Measurements from ENCODE around the gene ABLIM2. TPM values are rescaled to one million over a fixed set of nuclear protein-coding genes. Genes with fewer than 3 reads are reported as not detected.

The ABLIM2 gene
- total RNA-seq, 3 donors from 2014 or later (not counting 1 experiment from before 2014, with no cell fraction given): 0.71 to 2.8 (median 1.3) TPM

DNA sequence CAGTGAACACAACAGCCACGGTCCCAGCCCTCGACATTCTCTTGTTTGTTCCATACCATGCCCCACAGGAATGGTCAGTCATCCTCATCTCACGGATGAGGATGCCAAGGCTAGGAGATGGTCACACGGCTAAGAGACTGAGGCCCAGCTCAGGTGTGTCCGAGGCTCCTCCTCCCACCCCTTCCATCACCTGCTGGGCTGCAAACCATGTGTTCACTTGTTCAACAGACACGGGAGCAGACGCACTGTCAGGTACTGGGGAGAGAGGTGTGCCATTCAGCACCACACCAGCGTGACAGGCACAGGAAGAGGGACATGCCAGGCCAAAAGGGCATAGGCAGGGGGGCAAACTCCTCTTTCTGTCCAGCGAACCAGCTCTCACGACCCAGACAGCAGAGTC lies 45.9 kb downstream of the ABLIM2 start:
- no peaks in the 10 kb centered on the region for H3K27me3 ChIP-seq (ENCODE audit: control insufficient read depth, insufficient read depth, low read length)
- H3K27ac Mint-ChIP-seq: no peak overlapping the region
- H3K4me1 Mint-ChIP-seq: peaks cover 13 to 19% of the 10 kb centered on the region in 2 donors
- no peaks in the 10 kb centered on the region for H3K36me3 Mint-ChIP-seq
- H3K9me3 ChIP-seq (ENCODE audit: control insufficient read depth, insufficient read depth, low read length): no peaks in the 10 kb centered on the region
- H3K4me1 ChIP-seq (ENCODE audit: control insufficient read depth, insufficient read depth, low read length): peaks cover 7% of the 10 kb centered on the region
- intact Hi-C loops (cut with micrococcal nuclease): no loop called here
- WGBS (ENCODE audit: insufficient coverage): 77% methylated on average over 10 of the region's 10 CpGs
- H3K27me3 Mint-ChIP-seq (ENCODE audit: low read depth in 2 of 2): peaks cover 7 to 10% of the 10 kb centered on the region in 2 donors
- TF ChIP-seq, protein P1, sequence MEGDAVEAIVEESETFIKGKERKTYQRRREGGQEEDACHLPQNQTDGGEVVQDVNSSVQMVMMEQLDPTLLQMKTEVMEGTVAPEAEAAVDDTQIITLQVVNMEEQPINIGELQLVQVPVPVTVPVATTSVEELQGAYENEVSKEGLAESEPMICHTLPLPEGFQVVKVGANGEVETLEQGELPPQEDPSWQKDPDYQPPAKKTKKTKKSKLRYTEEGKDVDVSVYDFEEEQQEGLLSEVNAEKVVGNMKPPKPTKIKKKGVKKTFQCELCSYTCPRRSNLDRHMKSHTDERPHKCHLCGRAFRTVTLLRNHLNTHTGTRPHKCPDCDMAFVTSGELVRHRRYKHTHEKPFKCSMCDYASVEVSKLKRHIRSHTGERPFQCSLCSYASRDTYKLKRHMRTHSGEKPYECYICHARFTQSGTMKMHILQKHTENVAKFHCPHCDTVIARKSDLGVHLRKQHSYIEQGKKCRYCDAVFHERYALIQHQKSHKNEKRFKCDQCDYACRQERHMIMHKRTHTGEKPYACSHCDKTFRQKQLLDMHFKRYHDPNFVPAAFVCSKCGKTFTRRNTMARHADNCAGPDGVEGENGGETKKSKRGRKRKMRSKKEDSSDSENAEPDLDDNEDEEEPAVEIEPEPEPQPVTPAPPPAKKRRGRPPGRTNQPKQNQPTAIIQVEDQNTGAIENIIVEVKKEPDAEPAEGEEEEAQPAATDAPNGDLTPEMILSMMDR (IDR thresholded peaks at IDR 0.05): no peak
- DNase-seq (no peak), ATAC-seq (no peak)
- H3K4me3 Mint-ChIP-seq: no peak overlapping the region
- H3K4me3 ChIP-seq (ENCODE audit: low read length): no peak overlapping the region
- no peaks in the 10 kb centered on the region for H3K36me3 ChIP-seq (ENCODE audit: control insufficient read depth, insufficient read depth, low read length)
- no peak overlapping the region for H3K27ac ChIP-seq (ENCODE audit: low read length)
- no peaks in the 10 kb centered on the region for H3K9me3 Mint-ChIP-seq

DNA sequence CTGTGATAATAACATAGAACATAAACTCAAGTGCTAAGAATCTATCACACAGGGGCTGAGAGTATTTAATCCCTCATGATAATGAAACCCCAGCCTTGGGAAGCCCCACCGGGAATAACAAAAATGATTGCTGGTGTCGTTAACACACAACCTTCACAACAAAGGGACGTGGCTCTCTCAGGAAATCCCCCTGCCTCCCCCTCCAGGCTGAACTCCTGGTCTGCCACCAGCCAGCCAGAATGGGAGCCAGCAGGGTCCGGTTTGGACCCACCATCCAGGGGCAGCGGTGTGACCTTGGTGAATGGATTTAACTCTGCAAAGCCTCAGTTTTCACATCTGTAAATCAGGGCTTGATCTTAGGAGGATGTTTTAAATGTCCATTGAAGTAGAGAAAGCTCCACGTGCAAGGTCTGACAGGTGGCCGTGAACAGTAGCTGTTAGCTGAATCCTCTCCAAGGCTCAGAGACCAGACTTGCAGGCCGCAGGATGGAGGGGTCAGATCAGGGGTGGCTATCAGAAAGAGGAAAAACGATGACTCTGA lies 46.5 kb downstream of the ABLIM2 start:
- peaks cover 7% of the 10 kb centered on the region for H3K4me1 ChIP-seq (ENCODE audit: control insufficient read depth, insufficient read depth, low read length)
- TF ChIP-seq, protein P1 (IDR thresholded peaks at IDR 0.05): no peak
- ATAC-seq (no peak), DNase-seq (no peak)
- no peaks in the 10 kb centered on the region for H3K27me3 ChIP-seq (ENCODE audit: control insufficient read depth, insufficient read depth, low read length)
- Mint-ChIP-seq H3K27ac (no peak overlapping the region), H3K4me3 (no peak overlapping the region), H3K9me3 (no peaks in the 10 kb centered on the region), H3K36me3 (no peaks in the 10 kb centered on the region), H3K4me1 (peaks cover 7 to 14% of the 10 kb centered on the region in 2 donors), H3K27me3 (ENCODE audit: low read depth in 2 of 2) (peaks cover 7 to 13% of the 10 kb centered on the region in 2 donors)
- H3K27ac ChIP-seq (ENCODE audit: low read length): no peak overlapping the region
- intact Hi-C loops (cut with micrococcal nuclease): no loop called here
- H3K4me3 ChIP-seq (ENCODE audit: low read length): no peak overlapping the region
- no peaks in the 10 kb centered on the region for H3K9me3 ChIP-seq (ENCODE audit: control insufficient read depth, insufficient read depth, low read length)
- WGBS (ENCODE audit: insufficient coverage): 66% methylated on average over 9 of the region's 9 CpGs
- no peaks in the 10 kb centered on the region for H3K36me3 ChIP-seq (ENCODE audit: control insufficient read depth, insufficient read depth, low read length)

DNA sequence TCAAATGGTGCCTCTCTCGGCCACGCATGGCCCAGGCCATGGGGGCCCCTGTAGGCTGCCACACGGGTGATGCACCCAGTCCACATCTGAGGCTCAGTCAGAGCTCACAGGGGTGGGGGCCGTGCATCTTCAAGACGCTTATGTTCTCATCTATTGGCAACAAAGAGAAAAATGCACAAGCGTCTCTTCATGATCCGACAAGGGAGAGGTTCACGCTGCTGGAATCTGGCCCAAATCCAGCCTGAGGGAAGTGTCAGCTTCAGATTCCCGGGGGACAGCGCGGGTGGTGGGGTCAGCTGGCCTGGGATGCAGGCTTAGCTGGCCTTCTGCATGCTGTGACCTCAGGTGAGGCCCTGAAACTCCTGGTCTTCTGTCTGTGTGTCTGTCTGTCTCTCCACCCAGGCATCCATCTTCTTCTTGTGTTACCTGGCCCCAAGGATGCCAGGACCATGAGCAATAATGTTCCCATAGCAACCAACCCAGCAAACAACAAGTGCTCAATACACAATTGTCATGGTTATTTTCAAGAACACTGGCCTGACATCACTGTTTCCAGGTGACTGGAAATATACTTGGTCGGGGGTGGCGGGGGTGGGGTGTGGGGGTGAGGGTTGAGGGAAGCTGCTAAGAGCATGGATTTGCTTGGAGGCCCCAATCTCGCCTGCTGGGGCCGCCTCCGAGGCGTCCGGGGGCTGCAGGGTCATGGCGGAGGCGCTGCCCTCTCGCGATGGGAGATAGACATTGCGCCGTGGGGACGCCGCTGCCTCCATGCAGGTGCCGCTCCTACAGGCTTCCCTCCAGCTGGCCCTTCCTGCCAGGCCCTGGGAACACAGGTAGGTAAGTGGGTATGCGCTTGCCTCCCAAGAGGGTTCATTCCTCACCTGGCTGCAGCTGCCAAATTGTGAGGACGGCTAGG lies 48.3 kb downstream of the ABLIM2 start:
- no peak for DNase-seq

More for the DNA sequence above, 48.3 kb downstream of the ABLIM2 start:
- ATAC-seq: no peak
- Histone ChIP-seq H3K27me3 (ENCODE audit: control insufficient read depth, insufficient read depth, low read length) (no peaks in the 10 kb centered on the region), H3K4me1 (ENCODE audit: control insufficient read depth, insufficient read depth, low read length) (no peaks in the 10 kb centered on the region), H3K27ac (ENCODE audit: low read length) (no peak overlapping the region), H3K4me3 (ENCODE audit: low read length) (no peak overlapping the region), H3K36me3 (ENCODE audit: control insufficient read depth, insufficient read depth, low read length) (no peaks in the 10 kb centered on the region), H3K9me3 (ENCODE audit: control insufficient read depth, insufficient read depth, low read length) (no peaks in the 10 kb centered on the region)
- TF ChIP-seq, protein P1 (IDR thresholded peaks at IDR 0.05): no peak
- no peaks in the 10 kb centered on the region for H3K9me3 Mint-ChIP-seq
- H3K4me1 Mint-ChIP-seq: peaks cover 0 to 4% of the 10 kb centered on the region in 2 donors
- no peaks in the 10 kb centered on the region for H3K36me3 Mint-ChIP-seq
- intact Hi-C loops (cut with micrococcal nuclease): no loop called here
- 47% methylated on average over 29 of the region's 29 CpGs for WGBS (ENCODE audit: insufficient coverage)
- H3K27ac Mint-ChIP-seq: no peak overlapping the region
- H3K27me3 Mint-ChIP-seq (ENCODE audit: low read depth in 2 of 2): peaks cover 5 to 10% of the 10 kb centered on the region in 2 donors
- no peak overlapping the region for H3K4me3 Mint-ChIP-seq
